Activated CD4-positive, alpha-beta T cell treated with anti-CD3 and anti-CD28 coated beads, Interleukin-2, amount 50 U/mL, for 24 hours (primary cell): ENCODE data around the gene FAM168B.
"Not testable (repeated sequence)": the region's sequence is repeated elsewhere in the genome, so short reads cannot be mapped to it uniquely, and the experiment has no call there.

Source experiments
- DNase-seq, 2 donors: peaks; one replicate each; pipeline ENCODE4 v3.0.0-alpha.2; 2020; ENCODE audit warnings: low read depth in 1 of 2, low spot score in 1 of 2

The FAM168B gene

GRCh38 chr2:131093006-131093695 lies at the start of gene FAM168B:
Gene FAM168B, minus strand, starts transcription at chr2:131093460. Its CDS starts 10,814 bp downstream, at chr2:131082646.
- peak; percentile 79 to 81 for DNase-seq

DNA sequence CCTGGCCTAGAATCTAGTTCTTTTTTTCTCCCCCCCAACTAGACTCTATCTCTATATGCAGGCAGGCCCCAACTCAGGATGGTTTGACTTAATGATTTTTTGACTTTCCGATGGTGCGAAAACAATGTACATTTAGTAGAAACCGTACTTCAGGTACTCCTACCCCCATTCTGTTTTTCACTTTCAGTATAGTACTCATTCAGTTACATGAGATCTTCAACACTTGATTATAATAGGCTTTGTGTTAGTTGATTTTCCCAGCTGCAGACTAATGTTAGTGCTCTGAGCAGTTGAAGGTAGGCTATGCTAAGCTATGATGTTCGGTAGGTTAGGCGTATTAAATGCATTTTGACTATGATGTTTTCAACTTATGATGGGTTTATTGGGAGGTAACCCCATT lies 49.6 kb upstream of the FAM168B start:
- no peak for DNase-seq

GRCh38 chr2:131140581-131140980 lies 47.3 kb upstream of the FAM168B start:
- DNase-seq, result no peak

DNA sequence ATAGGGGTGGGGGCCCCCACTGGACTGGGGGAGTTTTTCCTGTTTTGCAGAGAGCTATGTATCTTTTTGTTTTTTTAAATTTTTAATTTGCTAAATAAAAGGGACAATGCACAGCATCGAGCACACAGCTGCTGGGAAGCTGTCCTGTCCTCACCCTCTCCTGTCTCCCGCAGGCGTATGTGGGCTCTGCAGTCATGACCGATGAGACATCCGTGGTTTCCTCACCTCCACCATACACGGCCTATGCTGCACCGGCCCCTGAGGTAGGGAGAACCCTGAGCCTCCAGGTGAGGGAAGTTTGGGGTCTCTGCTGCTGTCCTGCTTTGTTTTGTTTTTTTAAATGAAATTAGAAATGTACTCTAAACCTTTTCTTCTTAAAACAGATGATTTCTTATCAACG lies 39.5 kb upstream of the FAM168B start:
- no peak for DNase-seq

GRCh38 chr2:131130298-131130596 lies 37.0 kb upstream of the FAM168B start:
- no peak for DNase-seq

- no peak for DNase-seq
Measured at GRCh38 chr2:131127981-131128380, 34.7 kb upstream of the FAM168B start.

GRCh38 chr2:131127076-131127475 lies 33.8 kb upstream of the FAM168B start:
- DNase-seq, result no peak

DNA sequence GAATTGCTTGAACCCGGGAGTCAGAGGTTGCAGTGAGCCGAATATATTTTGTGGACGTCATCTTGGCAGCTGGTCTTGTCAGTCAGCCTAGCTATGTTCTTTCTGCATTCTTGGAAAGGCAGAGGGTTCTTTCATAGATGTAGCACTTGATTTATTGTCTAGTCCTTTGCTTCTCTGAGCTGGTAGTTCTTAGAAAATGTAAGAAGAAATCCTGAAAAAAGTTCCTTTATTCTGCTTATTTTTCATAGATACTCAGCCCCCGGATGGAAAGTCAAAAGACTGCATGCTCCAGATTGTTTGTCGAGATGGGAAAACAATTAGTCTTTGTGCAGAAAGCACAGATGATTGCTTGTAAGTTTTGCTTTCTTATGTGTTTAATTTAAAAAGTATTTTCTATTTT lies 33.2 kb upstream of the FAM168B start:
- no peak for DNase-seq

DNA sequence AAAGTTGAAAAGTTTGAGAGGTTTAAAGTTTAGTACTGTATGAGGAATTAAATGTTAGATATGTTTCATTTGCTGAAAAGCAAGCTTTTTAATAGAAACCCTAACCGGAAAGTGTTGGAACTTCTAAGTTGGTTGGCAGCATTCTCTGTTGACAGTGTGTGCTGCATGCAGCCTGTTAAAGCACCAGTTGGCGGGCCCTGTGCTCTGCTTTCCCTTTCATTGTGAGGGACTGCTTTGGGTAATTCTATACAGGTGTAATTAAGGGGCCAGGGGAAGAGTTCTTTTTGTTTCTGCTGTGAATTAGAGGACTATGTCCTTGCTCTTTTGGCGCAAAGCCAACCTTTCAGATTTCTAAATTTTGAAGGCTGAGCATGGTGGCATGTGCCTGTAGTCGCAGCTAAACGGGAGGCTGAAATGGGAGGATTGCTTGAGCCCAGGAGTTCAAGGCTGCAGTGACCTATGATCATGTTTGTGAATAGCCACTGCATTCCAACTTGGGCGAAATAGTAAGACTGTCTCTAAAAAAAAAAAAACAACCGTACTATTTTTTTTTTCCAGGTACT lies 32.0 kb upstream of the FAM168B start:
- no peak for DNase-seq

- no peak for DNase-seq
Measured at GRCh38 chr2:131123192-131123591, 29.9 kb upstream of the FAM168B start.

DNA sequence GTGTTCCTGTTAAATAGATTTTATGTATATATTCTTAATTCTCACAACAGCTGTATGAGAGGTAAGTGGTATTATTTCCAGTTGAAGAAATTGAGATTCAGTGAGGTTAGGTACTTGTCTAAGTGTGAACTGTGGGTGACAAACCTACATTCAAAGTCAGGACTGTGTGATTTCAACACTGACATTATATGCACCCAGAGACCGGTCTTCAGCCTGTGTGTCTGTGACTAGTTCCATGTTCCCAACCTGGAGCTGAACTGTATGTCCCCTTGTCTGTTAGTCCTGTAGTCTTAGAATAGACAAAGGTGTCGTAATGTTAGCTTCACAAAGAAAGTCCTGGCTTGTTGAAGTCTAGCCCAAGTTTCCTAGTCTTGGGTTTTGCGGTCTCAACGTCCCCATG lies 29.2 kb upstream of the FAM168B start:
- DNase-seq, result no peak

DNA sequence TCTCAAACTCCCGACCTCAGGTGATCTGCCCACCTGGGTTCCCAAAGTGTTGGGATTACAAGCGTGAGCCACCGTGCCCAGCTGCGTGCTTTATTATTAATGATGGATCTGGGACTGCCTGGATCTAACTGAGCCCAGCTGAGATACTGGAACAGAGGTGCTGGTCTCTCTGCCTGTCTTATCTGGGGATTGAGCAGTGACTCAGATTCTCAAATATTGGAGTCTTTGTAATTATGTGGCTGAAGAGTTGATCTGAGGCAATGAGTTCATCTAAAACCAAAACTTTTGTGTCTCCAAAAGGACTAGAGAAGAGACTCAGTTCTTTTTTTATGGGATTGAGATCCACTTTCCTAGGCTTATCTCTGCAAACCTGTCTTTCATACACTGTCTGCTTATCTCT lies 28.2 kb upstream of the FAM168B start:
- DNase-seq, result no peak

GRCh38 chr2:131120815-131121317 lies 27.6 kb upstream of the FAM168B start:
- no peak for DNase-seq

- no peak for DNase-seq
Measured at GRCh38 chr2:131115752-131116151, 22.5 kb upstream of the FAM168B start.

- DNase-seq, result not testable (repeated sequence)
Measured at GRCh38 chr2:131114950-131115349, 21.7 kb upstream of the FAM168B start.

GRCh38 chr2:131113566-131114227 lies 20.4 kb upstream of the FAM168B start:
- DNase-seq, result no peak

DNA sequence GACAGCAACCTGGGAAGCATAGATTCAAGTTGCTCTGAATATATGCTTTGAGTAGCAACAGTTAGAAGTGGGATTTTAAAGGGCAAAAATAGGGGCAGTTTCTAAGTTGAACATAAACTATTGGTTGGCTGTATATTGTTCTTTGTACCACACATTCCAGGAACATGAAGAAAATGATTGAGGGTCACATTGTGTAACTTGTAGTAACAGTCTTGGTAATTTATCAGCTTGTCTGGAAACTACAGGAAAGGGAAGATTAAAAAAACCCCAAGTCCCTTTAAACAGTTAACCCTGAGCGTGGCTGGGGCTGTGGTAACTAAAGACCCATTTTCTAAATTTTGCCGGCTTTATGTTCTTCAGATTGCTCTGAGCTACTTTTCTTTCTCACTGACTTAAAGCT lies 19.3 kb upstream of the FAM168B start:
- DNase-seq, result no peak

GRCh38 chr2:131105950-131106801 lies 12.9 kb upstream of the FAM168B start:
- peak in 1 of 2 donors; percentile 10 for DNase-seq

DNA sequence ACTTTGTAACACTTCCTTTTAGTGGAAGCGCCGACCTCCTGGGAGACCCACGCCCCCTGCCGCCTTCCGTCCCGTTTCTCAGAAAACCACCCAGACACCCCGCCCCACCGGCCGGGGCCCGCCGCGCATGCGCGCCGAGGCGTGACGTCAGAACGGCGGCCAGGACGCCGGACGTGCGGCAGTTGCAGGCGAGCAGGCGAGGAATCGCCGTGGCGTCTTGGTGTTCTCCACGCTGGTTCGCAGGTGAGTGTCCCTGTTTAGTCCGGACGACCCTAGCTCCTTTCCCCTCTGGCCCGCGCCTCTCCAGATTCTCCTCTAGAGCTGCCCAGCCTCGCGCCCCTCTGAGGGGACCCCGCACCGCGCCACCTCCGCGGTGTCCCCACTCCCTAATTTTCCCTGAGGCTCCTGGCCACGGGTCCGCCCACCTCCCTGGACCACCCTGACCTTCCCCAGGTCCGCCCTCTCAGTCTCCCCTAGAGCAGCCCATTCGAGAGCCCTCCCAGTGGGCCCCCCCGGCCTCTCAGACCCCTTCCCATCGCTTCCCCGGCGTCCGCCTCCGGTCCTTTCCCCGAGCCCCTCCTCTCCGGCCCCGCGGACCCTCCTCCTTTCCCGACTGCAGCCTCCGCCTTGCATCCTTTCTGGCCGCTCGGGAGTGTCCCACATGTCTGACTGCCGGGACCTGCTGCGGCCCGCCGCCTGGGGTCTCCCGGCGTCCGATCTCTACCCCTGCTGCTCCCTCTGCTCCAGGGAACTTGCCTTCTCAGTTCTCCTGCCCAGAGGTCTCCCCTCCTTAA lies 12.1 kb upstream of the FAM168B start, which contains the start of gene PLEKHB2:
PLEKHB2 (plus strand) TSS at position 181 of the 794 bp plus-strand sequence. CDS start 15,606 bp downstream, outside the sequence.
- DNase-seq, result peak; percentile 86

DNA sequence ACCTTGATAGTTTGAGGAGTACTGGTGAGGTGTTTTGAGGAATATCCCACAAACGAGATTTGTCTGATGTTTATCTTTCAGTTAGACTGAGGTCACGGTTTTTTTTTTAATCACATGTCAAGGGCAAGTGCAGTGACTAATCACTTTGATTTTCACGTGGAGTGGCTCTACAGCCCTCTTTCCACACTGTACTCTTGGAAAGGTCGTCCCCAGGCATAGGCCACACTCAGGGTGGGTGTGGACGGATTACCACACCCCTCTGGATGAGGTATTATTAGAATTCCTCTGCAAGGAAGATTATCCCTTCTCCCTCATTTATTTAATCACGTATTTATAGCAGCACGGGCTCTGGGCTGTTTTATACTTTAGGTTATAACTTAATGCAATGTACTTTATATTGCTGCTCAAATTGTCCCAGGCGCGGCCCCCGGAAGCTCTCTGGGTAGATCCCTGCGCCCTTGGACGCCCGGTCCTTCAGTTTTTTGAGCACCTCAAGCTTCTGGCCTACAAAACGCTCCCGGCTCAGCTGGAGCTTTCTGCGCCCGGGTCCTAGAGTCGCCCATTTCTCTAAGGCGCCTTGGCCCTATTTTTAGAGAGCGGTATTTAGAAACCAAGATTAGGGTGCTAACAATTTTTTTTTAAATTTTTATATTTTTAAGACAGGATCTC lies 11.4 kb upstream of the FAM168B start:
- peak; percentile 24 to 48 for DNase-seq
